K562 (cell line): ENCODE data around the gene DNAH8. TPM values are rescaled to one million over a fixed set of nuclear protein-coding genes. Genes with fewer than 3 reads are reported as not detected.
"Not testable (repeated sequence)": the region's sequence is repeated elsewhere in the genome, so short reads cannot be mapped to it uniquely, and the experiment has no call there.

ENCODE experiments used
- ATAC-seq: fragments of 200-7000 bp; cut with Tn5 transposase; 3 replicates; pipeline ENCODE4 v1.9.1; 2020; ENCODE audit warnings: moderate library complexity
- BruUV-seq: library from RNA; stranded (reverse); fragments of 400-500 nt; replicated peaks from 2 replicates; lab custom pipeline; 2021; lab: Mats Ljungman, UMichigan
- CTCF ChIA-PET: fragments of 300-600 bp; formaldehyde crosslinking; extraction: SDS; loops from one replicate; lab custom pipeline; 2021; ENCODE audit warnings: low intra/inter-chr PET ratio; lab: Yijun Ruan, JAX
- POLR2A ChIA-PET: fragments of 300-600, 350-650 bp; sonication (Branson Sonifier 250); formaldehyde crosslinking; extraction: SDS; loops from one replicate; lab custom pipeline; 2021; ENCODE audit warnings: antibody characterized with exemption, inconsistent platforms; lab: Yijun Ruan, JAX
- DNase-seq, 4 experiments: peaks; one replicate each; pipeline versions ENCODE4 v3.0.0 to v3.0.0-alpha.2; 2011 to 2018; ENCODE audit warnings: low spot score in 3 of 4, mixed read lengths in 3 of 4; ENCODE audit errors: extremely low read depth in 1 of 4
- FAIRE-seq: peaks from 2 replicates; lab custom pipeline; 2011; peaks lifted over from hg19 to GRCh38; lab: Jason Lieb, UNC
- H2AFZ ChIP-seq: 2 replicates; pipeline ENCODE4 v1.6.0; 2011; ENCODE audit warnings: low read depth, low read length, control low read depth, inconsistent platforms
- H3K27ac ChIP-seq: fragments of 200-600 bp; 3 replicates; pipeline ENCODE4 v1.8.0; 2011; ENCODE audit warnings: low read depth, mild to moderate bottlenecking, control low read depth, inconsistent platforms, low read length, moderate library complexity, mixed read lengths; ENCODE audit errors: extremely low read depth
- H3K27me3 ChIP-seq, 2 experiments: fragments of 300-600 bp in 1 of 2; 2 replicates in 1 of 2; 3 replicates in 1 of 2; pipeline versions ENCODE4 v1.6.0 to v1.8.0; 2011; ENCODE audit warnings: inconsistent platforms in 2 of 2, low read length in 2 of 2, mild to moderate bottlenecking in 1 of 2, mixed read lengths in 1 of 2, moderate library complexity in 1 of 2; ENCODE audit not compliant: control insufficient read depth in 2 of 2, insufficient read depth in 2 of 2
- H3K36me3 ChIP-seq: fragments of 300-600 bp; 3 replicates; pipeline ENCODE4 v1.8.0; 2011; ENCODE audit warnings: mild to moderate bottlenecking, low read length, inconsistent platforms; ENCODE audit not compliant: control insufficient read depth, insufficient read depth
- H3K4me1 ChIP-seq, 2 experiments: fragments of 200-600 bp in 1 of 2; replicated peaks in 1 of 2; 2 replicates in 1 of 2; 3 replicates in 1 of 2; pipeline versions ENCODE4 v1.5.1 to v1.8.0; 2011; ENCODE audit warnings: inconsistent platforms in 2 of 2, low read length in 2 of 2, mild to moderate bottlenecking in 1 of 2, mixed read lengths in 1 of 2, moderate library complexity in 1 of 2; ENCODE audit not compliant: control insufficient read depth in 2 of 2, insufficient read depth in 2 of 2
- H3K4me2 ChIP-seq: 2 replicates; pipeline ENCODE4 v1.6.1; 2011; ENCODE audit warnings: low read length, control low read depth, inconsistent platforms, mixed read lengths; ENCODE audit not compliant: insufficient read depth
- H3K4me3 ChIP-seq: fragments of 200-600 bp; sonication (generic), shearing (Covaris generic); 2 replicates; pipeline ENCODE4 v1.5.1; 2016; ENCODE audit warnings: control low read depth, inconsistent platforms
- H3K79me2 ChIP-seq: fragments of 200-600 bp; 3 replicates; pipeline ENCODE4 v1.8.0; 2011; ENCODE audit warnings: low read length, inconsistent platforms; ENCODE audit not compliant: control insufficient read depth, insufficient read depth
- H3K9ac ChIP-seq, 2 experiments: 2 replicates each; pipeline versions ENCODE4 v1.6.0 to v1.6.1; 2011; ENCODE audit warnings: low read depth in 2 of 2, low read length in 2 of 2, control low read depth in 1 of 2, inconsistent platforms in 1 of 2, mild to moderate bottlenecking in 1 of 2, mixed read lengths in 1 of 2; ENCODE audit not compliant: insufficient read depth in 1 of 2
- H3K9me1 ChIP-seq: one replicate; pipeline ENCODE4 v1.6.0; 2011; ENCODE audit warnings: inconsistent platforms, mild to moderate bottlenecking, low read length, moderate library complexity; ENCODE audit not compliant: control insufficient read depth, insufficient read depth
- H3K9me3 ChIP-seq: replicated peaks from 2 replicates; pipeline ENCODE4 v1.5.1; 2011; ENCODE audit warnings: low read depth, low read length, inconsistent platforms; ENCODE audit not compliant: control insufficient read depth, insufficient read depth
- H4K20me1 ChIP-seq: replicated peaks from 2 replicates; pipeline ENCODE4 v1.6.1; 2011; ENCODE audit warnings: low read length, inconsistent platforms, mixed read lengths; ENCODE audit not compliant: control insufficient read depth, insufficient read depth
- CAMTA2 ChIP-seq: fragments of 250-450 bp; sonication (Bioruptor Pico); conservative IDR thresholded peaks from 2 replicates; pipeline ENCODE4 v1.5.1; 2022
- KDM1A ChIP-seq, 2 experiments: fragments of 450-650 bp; IDR thresholded peaks; 2 replicates each; pipeline ENCODE4 v1.6.1; 2016; ENCODE audit warnings: mild to moderate bottlenecking in 2 of 2
- MECOM ChIP-seq: fragments of 250-450 bp; sonication (Bioruptor Pico); IDR thresholded peaks from 2 replicates; pipeline ENCODE4 v1.8.0; 2022; ENCODE audit warnings: inconsistent platforms
- NFE2 ChIP-seq: IDR thresholded peaks from 2 replicates; pipeline ENCODE4 v1.6.1; 2014; ENCODE audit warnings: antibody characterized with exemption, low read depth
- ZNF133 ChIP-seq: fragments of 250-450 bp; sonication (Bioruptor Pico); IDR thresholded peaks from 2 replicates; pipeline ENCODE4 v1.4.0; 2020; ENCODE audit warnings: mild to moderate bottlenecking
- WGBS: fragments of 100-300 bp; shearing (Covaris generic); methylation state at CpG from one replicate; pipeline ENCODE4 v1.1.6; 2016; ENCODE audit warnings: low coverage, mixed read lengths; ENCODE audit not compliant: insufficient coverage; ENCODE audit errors: missing lambda C conversion rate; 5-methylcytosine and 5-hydroxymethylcytosine counted together
- in situ Hi-C: fragments of 300-500 bp; cut with MboI; formaldehyde crosslinking; loops from 4 replicates; pipeline ENCODE4 v1.15.0; 2018; ENCODE audit warnings: inconsistent platforms, mixed read lengths
- intact Hi-C: fragments of 100-400 bp; cut with micrococcal nuclease; formaldehyde crosslinking; loops from 2 replicates; pipeline ENCODE4 v1.14.2; 2022
- polyA plus RNA-seq, 8 experiments: library from polyadenylated mRNA; depleted of rRNA in 4 of 8; stranded (reverse) in 5 of 8; unstranded in 3 of 8; fragments of >200 nt; fragmentation: Nextera tagmentation in 2 of 8; fragmentation: Illumina TruSeq in 1 of 8; extraction: Ambion mirVana in 2 of 8; extraction: Trizol in 1 of 8; gene quantifications; 2 replicates each; pipeline versions ENCODE4 v1.2.1 to v1.2.3, GENCODE V29; 2011 to 2014; ENCODE audit warnings: inconsistent platforms in 1 of 8, missing spikeins in 1 of 8
- total RNA-seq, 7 experiments: library from RNA; depleted of rRNA in 6 of 7; stranded (reverse); fragments of >200 nt in 6 of 7; fragmentation: Illumina TruSeq in 2 of 7; extraction: Trizol in 2 of 7; gene quantifications; 2 replicates each; pipeline versions ENCODE4 v1.2.1 to v1.2.3, GENCODE V29; 2011 to 2021; ENCODE audit warnings: low replicate concordance in 1 of 7

DNAH8 gene
- total and polyA plus RNA-seq, 9 of the 15 experiments (the other 6 are each of a cell fraction or from before 2014, with no cell fraction given), result 1.2 to 4.2 (median 2.9) TPM

- 8% methylated on average over 2 of the region's 2 CpGs for WGBS
- FAIRE-seq, result no peak
- ChIA-PET POLR2A (interaction anchor here (0.8 kb wide), 1 partner anchor 34 kb away, joined by 3 read pairs; no protein-coding TSS in a partner anchor), CTCF (no interaction called here)
- H3K27me3 ChIP-seq, result 0 out of 5 replicates have a peak, but pooled peaks cover 0 to 3% of the 10 kb centered on the region in 2 experiments
- no peak overlapping the region for H2AFZ ChIP-seq
- H3K9me1 ChIP-seq, result no peaks in the 10 kb centered on the region
- no peak for TF ChIP-seq KDM1A (IDR thresholded peaks at IDR 0.05)
- no peak for TF ChIP-seq MECOM (CRISPR knock-in tag)
- TF ChIP-seq NFE2, result no peak
- TF ChIP-seq CAMTA2, result no peak
- TF ChIP-seq ZNF133 (CRISPR knock-in tag), result no peak
- TF ChIP-seq, all 486 proteins: peak for 0
- ATAC-seq (no peak), DNase-seq (no peak)
- H3K9me3 ChIP-seq, result no peaks in the 10 kb centered on the region
- intact Hi-C loops, result no loop called here
- H3K4me2 ChIP-seq, result no peak overlapping the region
- no peak overlapping the region for H3K4me3 ChIP-seq
- in situ Hi-C loops, result no loop called here
- no peaks in the 10 kb centered on the region for H3K4me1 ChIP-seq
- no peaks in the 10 kb centered on the region for H3K36me3 ChIP-seq
- no peak overlapping the region for H3K27ac ChIP-seq
- H3K79me2 ChIP-seq, result no peaks in the 10 kb centered on the region
- BruUV-seq, result no TSS peak
- no peak overlapping the region for H3K9ac ChIP-seq
- H4K20me1 ChIP-seq, result no peaks in the 10 kb centered on the region
Observed at GRCh38 chr6:38915205-38915925, 200.3 kb downstream of the DNAH8 start.

- not testable (repeated sequence) for H3K4me3 ChIP-seq, H3K4me2 ChIP-seq
Observed at GRCh38 chr6:38921540-38921939, 206.4 kb downstream of the DNAH8 start.

More at GRCh38 chr6:38921540-38921939, 206.4 kb downstream of the DNAH8 start:
- H3K9me3 ChIP-seq, H4K20me1 ChIP-seq, H2AFZ ChIP-seq, FAIRE-seq, H3K27ac ChIP-seq, POLR2A ChIA-PET, H3K9me1 ChIP-seq, BruUV-seq, in situ Hi-C loops, intact Hi-C loops, ATAC-seq, H3K79me2 ChIP-seq, H3K36me3 ChIP-seq, H3K9ac ChIP-seq, CTCF ChIA-PET, H3K4me1 ChIP-seq, DNase-seq: not testable (repeated sequence)
- 0% methylated on average over 8 of the region's 8 CpGs for WGBS
- H3K27me3 ChIP-seq, result peaks cover 4 to 13% of the 10 kb centered on the region in 2 experiments; a peak in 4 of 5 replicates
